Small intestine (tissue), 7 donors: Measurements from ENCODE around the gene UBE2K. TPM values are rescaled to one million over a fixed set of nuclear protein-coding genes. Genes with fewer than 3 reads are reported as not detected.
"Not testable (repeated sequence)": the region's sequence is repeated elsewhere in the genome, so short reads cannot be mapped to it uniquely, and the experiment has no call there.

Experiments
- DNase-seq, 2 donors: peaks; one replicate each; pipeline versions ENCODE4 v3.0.0 to v3.0.0-alpha.2; 2013
- FAIRE-seq: peaks from 2 replicates; lab custom pipeline; 2012; peaks lifted over from hg19 to GRCh38; lab: Jason Lieb, UNC
- H3K27ac ChIP-seq, 3 donors: one replicate each; pipeline ENCODE4 v1.5.1; 2013; ENCODE audit warnings: low read length in 2 of 3, mild to moderate bottlenecking in 2 of 3, control low read depth in 1 of 3, inconsistent platforms in 1 of 3, low read depth in 1 of 3, moderate library complexity in 1 of 3
- H3K27me3 ChIP-seq, 3 donors: one replicate each; pipeline ENCODE4 v1.6.1; 2013; ENCODE audit warnings: low read length in 3 of 3, inconsistent platforms in 1 of 3; ENCODE audit not compliant: control insufficient read depth in 3 of 3, insufficient read depth in 3 of 3
- H3K36me3 ChIP-seq, 3 donors: one replicate each; pipeline ENCODE4 v1.6.1; 2013; ENCODE audit warnings: low read length in 3 of 3, inconsistent platforms in 1 of 3, low read depth in 1 of 3, mild to moderate bottlenecking in 1 of 3, moderate library complexity in 1 of 3; ENCODE audit not compliant: control insufficient read depth in 3 of 3, insufficient read depth in 2 of 3
- H3K4me1 ChIP-seq, 3 donors: one replicate each; pipeline ENCODE4 v1.6.1; 2013; ENCODE audit warnings: low read length in 2 of 3, inconsistent platforms in 1 of 3, low read depth in 1 of 3, mild to moderate bottlenecking in 1 of 3, moderate library complexity in 1 of 3; ENCODE audit not compliant: control insufficient read depth in 3 of 3, insufficient read depth in 2 of 3
- H3K4me3 ChIP-seq, 3 donors: one replicate each; pipeline ENCODE4 v1.5.1; 2013; ENCODE audit warnings: low read length in 3 of 3, control low read depth in 1 of 3, inconsistent platforms in 1 of 3, low read depth in 1 of 3, mild to moderate bottlenecking in 1 of 3, moderate library complexity in 1 of 3
- H3K9me3 ChIP-seq, 2 donors: one replicate each; pipeline ENCODE4 v1.6.1; 2013; ENCODE audit warnings: low read depth in 1 of 2, low read length in 1 of 2; ENCODE audit not compliant: control insufficient read depth in 2 of 2, insufficient read depth in 1 of 2
- WGBS, 3 donors: extraction: QIAGEN DNeasy Blood & Tissue Kit; methylation state at CpG; one replicate each; pipeline ENCODE4 v1.1.7; 2013; 5-methylcytosine and 5-hydroxymethylcytosine counted together
- polyA plus RNA-seq, 4 donors: library from polyadenylated mRNA; stranded (reverse) in 3 of 4; unstranded in 1 of 4; fragments of 200-250 nt in 3 of 4; fragments of 120-200 nt in 1 of 4; gene quantifications; one replicate each; pipeline versions ENCODE4 v1.2.1 to v1.2.3, GENCODE V29; 2013
- donor health status: healthy with polysubstance abuse.
- donor health status: control.
- donor health status: control.
- donor health status: Bipolar disorder and iron deficiency.
- donor health status: healthy.

The UBE2K gene
- polyA plus RNA-seq, 4 donors: 33.5 to 53.0 (median 35.6) TPM

DNA sequence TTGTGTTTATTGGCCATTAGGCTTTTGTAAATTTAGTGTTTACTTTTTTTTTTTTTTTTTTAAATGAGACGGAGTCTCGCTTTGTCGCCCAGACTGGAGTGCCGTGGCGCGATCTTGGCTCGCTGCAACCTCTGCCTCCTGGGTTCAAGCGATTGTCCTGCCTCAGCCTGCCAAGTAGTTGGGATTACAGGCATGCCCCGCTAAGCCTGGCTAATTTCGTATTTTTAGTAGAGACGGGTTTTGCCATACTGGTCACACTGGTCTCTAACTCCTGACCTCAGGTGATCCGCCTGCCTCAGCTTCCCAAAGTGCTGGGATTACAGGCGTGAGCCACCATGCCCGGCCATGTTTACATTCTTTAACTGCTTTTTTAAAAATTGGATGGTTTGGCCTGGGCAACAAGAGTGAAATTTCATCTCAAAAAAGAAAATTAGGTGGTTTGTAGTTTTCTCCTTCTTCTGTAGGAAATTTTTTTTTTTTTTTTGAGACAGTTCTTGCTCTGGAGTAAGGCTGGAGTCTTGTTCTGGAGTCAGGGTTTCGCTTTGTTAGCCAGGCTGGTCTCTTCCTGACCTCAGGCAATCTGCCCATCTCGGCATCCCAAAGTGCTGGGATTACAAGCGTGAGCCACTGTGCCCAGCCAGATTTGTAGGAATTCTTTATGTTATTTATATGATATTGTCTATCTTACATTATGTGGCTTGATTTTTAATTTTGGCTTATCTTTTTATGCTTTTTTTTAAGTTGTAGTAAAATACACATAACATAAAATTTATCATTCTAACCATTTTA lies 15.1 kb downstream of the UBE2K start:
- WGBS, 3 donors: 93 to 99% (median 95%) methylated on average over 17 of the region's 17 CpGs
- Histone ChIP-seq H3K9me3 (no peaks in the 10 kb centered on the region), H3K36me3 (peaks cover 0 to 42% (median 0%) of the 10 kb centered on the region in 3 donors), H3K27me3 (no peaks in the 10 kb centered on the region), H3K4me1 (peaks cover 0 to 3% (median 0%) of the 10 kb centered on the region in 3 donors), H3K27ac (no peak overlapping the region), H3K4me3 (no peak overlapping the region)
- FAIRE-seq (no peak), DNase-seq (no peak)

DNA sequence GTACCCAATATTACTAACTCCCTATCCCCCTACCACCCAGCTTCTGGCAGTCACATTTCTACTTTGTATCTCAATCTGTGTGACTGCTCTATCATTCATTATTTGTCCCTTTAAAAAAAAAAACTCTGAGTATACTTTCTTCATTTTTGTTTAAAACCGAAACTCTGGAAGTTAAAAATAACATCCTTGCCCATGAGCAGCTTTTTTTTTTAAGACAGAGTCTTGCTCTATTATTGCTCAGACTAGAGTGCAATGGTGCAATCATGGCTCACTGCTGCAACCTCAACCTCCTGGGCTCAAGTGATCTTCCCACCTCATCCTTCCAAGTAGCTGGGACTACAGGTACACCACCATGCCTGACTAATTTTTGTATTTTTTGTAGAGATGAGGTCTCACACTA lies 15.8 kb downstream of the UBE2K start:
- Histone ChIP-seq H3K4me1 (peaks cover 0 to 3% (median 0%) of the 10 kb centered on the region in 3 donors), H3K9me3 (no peaks in the 10 kb centered on the region), H3K27ac (peak overlapping the region in 1 of 3 donors; percentile 49), H3K36me3 (peaks cover 0 to 47% (median 0%) of the 10 kb centered on the region in 3 donors), H3K4me3 (no peak overlapping the region), H3K27me3 (no peaks in the 10 kb centered on the region)
- 36 to 83% (median 50%) methylated on average over 1 of the region's 1 CpG for WGBS, 3 donors
- DNase-seq: no peak
- FAIRE-seq: no peak

DNA sequence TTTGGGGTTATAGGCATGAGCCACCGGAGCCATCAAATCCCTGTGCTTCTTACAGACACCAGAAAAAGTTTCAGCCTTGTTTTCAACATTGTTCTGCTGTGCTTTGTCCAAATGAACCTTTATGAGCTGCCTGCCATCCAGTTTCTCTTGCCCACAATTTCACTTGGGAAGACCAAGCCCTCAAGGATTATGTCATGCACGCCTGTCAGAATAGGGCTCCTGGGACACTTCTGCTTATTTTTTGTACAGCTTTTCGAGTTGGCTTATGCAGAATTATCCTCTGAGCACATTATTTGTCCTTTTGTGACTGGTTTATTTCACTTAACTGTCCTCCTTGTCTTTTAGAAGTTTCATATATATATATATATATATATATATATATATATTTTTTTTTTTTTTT lies 16.2 kb downstream of the UBE2K start:
- H3K36me3 ChIP-seq: peaks cover 0 to 49% (median 0%) of the 10 kb centered on the region in 3 donors
- H3K27ac ChIP-seq: peak overlapping the region in 1 of 3 donors; percentile 49
- FAIRE-seq: no peak
- H3K4me1 ChIP-seq: peaks cover 0 to 3% (median 0%) of the 10 kb centered on the region in 3 donors
- H3K4me3 ChIP-seq: no peak overlapping the region
- H3K27me3 ChIP-seq: no peaks in the 10 kb centered on the region
- 59 to 81% (median 71%) methylated on average over 3 of the region's 3 CpGs for WGBS, 3 donors
- H3K9me3 ChIP-seq: no peaks in the 10 kb centered on the region
- DNase-seq: no peak

GRCh38 chr4:39715788-39716187 lies 17.9 kb downstream of the UBE2K start:
- H3K36me3 ChIP-seq: peaks cover 0 to 46% (median 0%) of the 10 kb centered on the region in 3 donors
- H3K27ac ChIP-seq: no peak overlapping the region
- H3K9me3 ChIP-seq: no peaks in the 10 kb centered on the region
- DNase-seq (no peak), FAIRE-seq (no peak)
- H3K27me3 ChIP-seq: no peaks in the 10 kb centered on the region
- H3K4me1 ChIP-seq: no peaks in the 10 kb centered on the region
- H3K4me3 ChIP-seq: no peak overlapping the region
- WGBS, 3 donors: 77 to 92% (median 88%) methylated on average over 3 of the region's 3 CpGs

DNA sequence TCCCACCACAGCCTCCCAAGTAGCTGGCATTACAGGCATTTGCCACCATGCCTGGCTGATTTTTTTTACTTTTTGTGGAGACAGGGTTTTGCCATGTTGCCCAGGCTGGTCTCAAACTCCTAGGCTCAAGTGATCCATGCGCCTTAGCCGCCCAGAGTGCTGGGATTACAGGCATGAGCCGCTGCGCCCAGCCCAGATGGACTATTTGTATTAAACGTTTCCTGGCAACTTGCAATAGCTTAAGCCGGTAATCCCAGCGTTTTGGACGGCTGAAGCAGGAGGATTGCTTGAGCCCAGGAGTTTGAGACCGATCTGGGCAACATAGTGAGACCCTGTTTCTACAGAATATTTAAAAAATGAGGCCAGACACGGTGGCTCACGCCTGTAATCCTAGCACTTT lies 18.4 kb downstream of the UBE2K start:
- WGBS, 3 donors: 88 to 90% (median 90%) methylated on average over 11 of the region's 11 CpGs
- Histone ChIP-seq H3K27ac (no peak overlapping the region), H3K4me1 (no peaks in the 10 kb centered on the region), H3K27me3 (no peaks in the 10 kb centered on the region), H3K4me3 (no peak overlapping the region), H3K9me3 (no peaks in the 10 kb centered on the region), H3K36me3 (peaks cover 0 to 46% (median 0%) of the 10 kb centered on the region in 3 donors)
- DNase-seq (no peak), FAIRE-seq (no peak)

DNA sequence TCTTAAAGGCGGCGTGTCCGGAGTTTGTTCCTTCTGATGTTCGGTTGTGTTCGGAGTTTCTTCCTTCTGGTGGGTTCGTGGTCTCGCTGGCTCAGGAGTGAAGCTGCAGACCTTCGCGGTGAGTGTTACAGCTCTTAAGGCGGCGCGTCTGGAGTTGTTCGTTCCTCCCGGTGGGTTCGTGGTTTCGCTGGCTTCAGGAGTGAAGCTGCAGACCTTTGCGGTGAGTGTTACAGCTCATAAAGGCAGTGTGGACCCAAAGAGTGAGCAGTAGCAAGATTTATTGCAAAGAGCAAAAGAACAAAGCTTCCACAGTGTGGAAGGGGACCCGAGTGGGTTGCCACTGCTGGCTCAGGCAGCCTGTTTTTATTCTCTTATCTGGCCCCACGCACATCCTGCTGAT lies 19.8 kb downstream of the UBE2K start:
- H3K4me3 ChIP-seq, FAIRE-seq, H3K9me3 ChIP-seq, DNase-seq, H3K27me3 ChIP-seq, H3K4me1 ChIP-seq, H3K27ac ChIP-seq: not testable (repeated sequence)
- H3K36me3 ChIP-seq: peaks cover 0 to 37% (median 0%) of the 10 kb centered on the region in 3 donors
- WGBS, 3 donors: 81 to 91% (median 86%) methylated on average over 9 to 19 of the region's 19 CpGs

DNA sequence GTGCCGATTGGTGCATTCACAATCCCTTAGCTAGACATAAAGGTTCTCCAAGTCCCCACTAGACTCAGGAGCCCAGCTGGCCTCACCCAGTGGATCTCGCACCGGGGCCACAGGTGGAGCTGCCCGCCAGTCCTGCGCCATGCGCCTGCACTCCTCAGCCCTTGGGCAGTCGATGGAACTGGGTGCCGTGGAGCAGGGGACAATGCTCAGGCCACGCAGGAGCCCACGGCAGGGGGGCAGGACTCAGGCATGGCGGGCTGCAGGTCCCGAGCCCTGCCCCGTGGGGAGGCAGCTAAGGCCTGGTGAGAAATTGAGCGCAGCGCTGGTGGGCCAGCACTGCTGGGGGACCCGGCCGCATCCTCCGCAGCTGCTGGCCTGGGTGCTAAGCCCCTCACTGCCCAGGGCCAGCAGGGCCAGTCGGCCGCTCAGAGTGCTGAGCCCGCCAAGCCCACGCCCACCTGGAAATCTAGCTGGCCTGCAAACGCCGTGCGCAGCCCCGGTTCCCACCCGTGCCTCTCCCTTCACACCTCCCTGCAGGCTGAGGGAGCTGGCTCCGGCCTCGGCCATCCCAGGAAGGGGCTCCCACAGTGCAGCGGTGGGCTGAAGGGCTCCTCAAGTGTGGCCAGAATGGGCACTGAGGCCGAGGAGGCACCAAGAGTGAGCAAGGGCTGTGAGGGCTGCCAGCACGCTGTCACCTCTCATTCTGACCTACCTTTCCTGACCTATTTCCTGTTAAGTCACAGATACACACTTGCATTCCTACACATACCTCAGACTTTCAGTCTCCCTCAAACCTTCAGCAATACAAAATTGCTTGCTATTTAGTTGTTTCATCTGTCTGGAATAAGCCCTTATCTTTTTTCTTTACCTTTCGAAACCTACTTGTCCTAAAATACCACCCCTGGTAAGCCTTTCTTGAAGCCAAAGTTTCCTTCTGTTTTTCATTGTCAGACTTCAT lies 20.7 kb downstream of the UBE2K start:
- DNase-seq (no peak), FAIRE-seq (no peak)
- Histone ChIP-seq H3K4me3 (no peak overlapping the region), H3K27me3 (no peaks in the 10 kb centered on the region), H3K4me1 (peaks cover 0 to 4% (median 0%) of the 10 kb centered on the region in 3 donors), H3K9me3 (no peaks in the 10 kb centered on the region), H3K36me3 (peaks cover 0 to 42% (median 0%) of the 10 kb centered on the region in 3 donors), H3K27ac (no peak overlapping the region)
- 91 to 93% (median 91%) methylated on average over 32 to 33 of the region's 33 CpGs for WGBS, 3 donors
